A673 (cell line): Measurements from ENCODE around the gene RTN4.

Experiments used
- CTCF ChIP-seq: fragments of 300-800, 200-600 bp; sonication (generic); conservative IDR thresholded peaks from 2 replicates; pipeline ENCODE4 v1.5.1; 2017; ENCODE audit warnings: low read depth, mild to moderate bottlenecking, antibody characterized with exemption, low read length, moderate library complexity, mixed read lengths
- EZH2 ChIP-seq: fragments of 200-600 bp; sonication (generic); IDR thresholded peaks from 2 replicates; pipeline ENCODE4 v1.6.1; 2017; ENCODE audit warnings: borderline replicate concordance, low read depth, mild to moderate bottlenecking, mixed read lengths, antibody characterized with exemption, low read length; ENCODE audit not compliant: poor library complexity, severe bottlenecking

- no peak for TF ChIP-seq CTCF
- no peak for TF ChIP-seq EZH2
These were observed 87.7 kb downstream of the RTN4 start for GRCh38 chr2:54962511-54962910.
